ENCODE results near the gene NOXA1. TPM values are rescaled to one million over a fixed set of nuclear protein-coding genes. Genes with fewer than 3 reads are reported as not detected.

Gene NOXA1
- total RNA-seq, 6 experiments from 2014 or later, result 4.7 to 8.0 (median 5.7) TPM

GRCh38 chr9:137402746-137403145 is 20.4 kb upstream of the NOXA1 start:
- Histone ChIP-seq H3K4me3 (no peak overlapping the region), H3K27me3 (no peaks in the 10 kb centered on the region), H3K4me1 (peaks cover 0 to 22% (median 6%) of the 10 kb centered on the region in 4 donors), H3K36me3 (no peaks in the 10 kb centered on the region), H3K9me3 (no peaks in the 10 kb centered on the region), H3K27ac (no peak overlapping the region)
- no peak for TF ChIP-seq CTCF (IDR thresholded peaks at IDR 0.05)
- TF ChIP-seq POLR2A (IDR thresholded peaks at IDR 0.05), result no peak
- DNase-seq (no peak), ATAC-seq (no peak)
- intact Hi-C loops (cut with DNase I), result loop anchor here in 1 of 2 donors (10.0 kb wide), 1 partner anchor 98 kb away; the partner anchor contains the start of gene NRARP
- 85% methylated on average over 4 of the region's 11 CpGs for WGBS (ENCODE audit: insufficient coverage, low coverage, low lambda C conversion rate, missing lambda C conversion rate)

- Histone ChIP-seq H3K4me1 (peaks cover 0 to 22% (median 6%) of the 10 kb centered on the region in 4 donors), H3K9me3 (no peaks in the 10 kb centered on the region), H3K27me3 (no peaks in the 10 kb centered on the region), H3K27ac (no peak overlapping the region), H3K4me3 (no peak overlapping the region), H3K36me3 (no peaks in the 10 kb centered on the region)
- WGBS (ENCODE audit: insufficient coverage, low coverage, low lambda C conversion rate, missing lambda C conversion rate), result 100% methylated on average over 4 of the region's 15 CpGs
- ATAC-seq (no peak), DNase-seq (no peak)
- TF ChIP-seq CTCF (IDR thresholded peaks at IDR 0.05), result no peak
- no peak for TF ChIP-seq POLR2A (IDR thresholded peaks at IDR 0.05)
- intact Hi-C loops (cut with DNase I), result loop anchor here in 1 of 2 donors (10.0 kb wide), 1 partner anchor 98 kb away; the partner anchor contains the start of gene NRARP
These were observed 19.9 kb upstream of the NOXA1 start for GRCh38 chr9:137403269-137403668.

- H3K27ac ChIP-seq, result no peak overlapping the region
- TF ChIP-seq POLR2A (IDR thresholded peaks at IDR 0.05), result no peak
- TF ChIP-seq CTCF (IDR thresholded peaks at IDR 0.05), result no peak
- H3K4me3 ChIP-seq, result no peak overlapping the region
- no peak for DNase-seq
- H3K27me3 ChIP-seq, result no peaks in the 10 kb centered on the region
- H3K36me3 ChIP-seq, result no peaks in the 10 kb centered on the region
- no CpG with 5 or more reads among the region's 24 CpGs for WGBS (ENCODE audit: insufficient coverage, low coverage, low lambda C conversion rate, missing lambda C conversion rate)
- intact Hi-C loops (cut with DNase I), result loop anchor here (5.0 to 10.0 kb wide), 2 partner anchors 100 to 108 kb away; partner anchors contain the start of gene NRARP (in 1 of the 2)
- H3K9me3 ChIP-seq, result no peaks in the 10 kb centered on the region
- no peak for ATAC-seq
- H3K4me1 ChIP-seq, result peaks cover 0 to 16% (median 6%) of the 10 kb centered on the region in 4 donors
These were observed 18.1 kb upstream of the NOXA1 start for GRCh38 chr9:137404961-137405567.

GRCh38 chr9:137405677-137406081 is 17.5 kb upstream of the NOXA1 start:
- H3K27ac ChIP-seq, result no peak overlapping the region
- intact Hi-C loops (cut with DNase I), result loop anchor here (5.0 to 10.0 kb wide), 2 partner anchors 101 to 108 kb away; partner anchors contain the start of gene NRARP (in 1 of the 2)
- peaks cover 0 to 12% (median 5%) of the 10 kb centered on the region in 4 donors for H3K4me1 ChIP-seq
- H3K4me3 ChIP-seq, result no peak overlapping the region
- no peaks in the 10 kb centered on the region for H3K27me3 ChIP-seq
- no peaks in the 10 kb centered on the region for H3K9me3 ChIP-seq
- DNase-seq, result no peak
- no peaks in the 10 kb centered on the region for H3K36me3 ChIP-seq
- ATAC-seq, result no peak
- TF ChIP-seq CTCF (IDR thresholded peaks at IDR 0.05) (no peak), POLR2A (IDR thresholded peaks at IDR 0.05) (no peak)
- 82% methylated on average over 11 of the region's 11 CpGs for WGBS (ENCODE audit: insufficient coverage, low coverage, low lambda C conversion rate, missing lambda C conversion rate)

Measured in right lobe of liver (tissue), 6 donors.